OCI-LY3 (cell line): ENCODE results near the gene RASEF.

Experiments
- EZH2phosphoT487 ChIP-seq: fragments of 200-600 bp; shearing (Covaris generic); IDR thresholded peaks from 2 replicates; pipeline ENCODE4 v1.6.1; 2018; ENCODE audit warnings: antibody characterized with exemption, mixed run types, low read depth
- TF ChIP-seq, protein P1 (sequence below): fragments of 200-600, 300-600 bp; sonication (generic); IDR thresholded peaks from 2 replicates; pipeline ENCODE4 v1.5.1; 2014; ENCODE audit warnings: antibody characterized with exemption, low read length, low read depth

DNA sequence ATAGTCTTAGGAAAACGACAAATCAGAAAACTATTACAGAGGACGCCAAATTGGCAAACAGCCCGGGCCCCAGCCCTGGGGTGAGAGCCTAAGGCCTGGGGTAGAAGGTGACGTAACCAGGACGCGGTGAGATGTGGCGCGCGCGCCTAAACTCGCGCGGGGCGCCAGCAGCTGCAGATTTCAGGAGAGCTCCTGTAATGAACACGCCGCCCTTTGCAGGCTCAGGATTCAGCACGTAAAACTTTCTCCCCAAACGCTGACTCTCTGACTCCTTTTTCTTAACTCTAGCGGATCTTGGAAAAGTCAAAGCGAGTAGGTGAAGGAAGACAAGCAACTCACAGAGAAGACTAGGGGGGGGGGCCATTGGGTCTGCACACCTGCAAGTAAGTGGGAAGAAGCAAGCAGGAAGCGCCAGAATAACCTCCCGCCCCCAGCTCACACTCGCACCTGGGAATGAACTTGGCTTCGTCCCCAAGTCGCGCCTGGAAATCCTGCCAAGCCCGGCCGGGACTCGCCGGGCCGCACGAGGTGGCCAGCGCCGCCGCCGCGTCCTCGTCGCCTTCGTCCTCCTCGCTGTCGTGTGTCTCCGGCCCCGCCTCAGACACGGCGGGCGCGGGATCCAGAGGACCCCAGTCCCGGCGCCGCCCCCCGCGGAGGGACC, 822 bp downstream of the RASEF start:
- TF ChIP-seq, protein P1, sequence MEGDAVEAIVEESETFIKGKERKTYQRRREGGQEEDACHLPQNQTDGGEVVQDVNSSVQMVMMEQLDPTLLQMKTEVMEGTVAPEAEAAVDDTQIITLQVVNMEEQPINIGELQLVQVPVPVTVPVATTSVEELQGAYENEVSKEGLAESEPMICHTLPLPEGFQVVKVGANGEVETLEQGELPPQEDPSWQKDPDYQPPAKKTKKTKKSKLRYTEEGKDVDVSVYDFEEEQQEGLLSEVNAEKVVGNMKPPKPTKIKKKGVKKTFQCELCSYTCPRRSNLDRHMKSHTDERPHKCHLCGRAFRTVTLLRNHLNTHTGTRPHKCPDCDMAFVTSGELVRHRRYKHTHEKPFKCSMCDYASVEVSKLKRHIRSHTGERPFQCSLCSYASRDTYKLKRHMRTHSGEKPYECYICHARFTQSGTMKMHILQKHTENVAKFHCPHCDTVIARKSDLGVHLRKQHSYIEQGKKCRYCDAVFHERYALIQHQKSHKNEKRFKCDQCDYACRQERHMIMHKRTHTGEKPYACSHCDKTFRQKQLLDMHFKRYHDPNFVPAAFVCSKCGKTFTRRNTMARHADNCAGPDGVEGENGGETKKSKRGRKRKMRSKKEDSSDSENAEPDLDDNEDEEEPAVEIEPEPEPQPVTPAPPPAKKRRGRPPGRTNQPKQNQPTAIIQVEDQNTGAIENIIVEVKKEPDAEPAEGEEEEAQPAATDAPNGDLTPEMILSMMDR, result no peak
- TF ChIP-seq EZH2phosphoT487, result no peak
